Prostate gland (tissue), 2 donors: Measurements from ENCODE around the gene SCAI. TPM values are rescaled to one million over a fixed set of nuclear protein-coding genes. Genes with fewer than 3 reads are reported as not detected.
"Not testable (repeated sequence)": the region's sequence is repeated elsewhere in the genome, so short reads cannot be mapped to it uniquely, and the experiment has no call there.

Experiments
- DNase-seq: peaks from one replicate; pipeline ENCODE4 v3.0.0-alpha.2; 2019; ENCODE audit warnings: low spot score
- H3K27ac ChIP-seq, 2 donors: fragments of 200-600 bp; sonication (generic); 2 replicates each; pipeline ENCODE4 v1.5.1; 2017 to 2019
- H3K27me3 ChIP-seq: fragments of 200-600 bp; sonication (generic); replicated peaks from 2 replicates; pipeline ENCODE4 v1.5.1; 2019; ENCODE audit not compliant: insufficient read depth
- H3K36me3 ChIP-seq, 2 donors: fragments of 200-600 bp; sonication (generic); 1 replicate in 1 of 2; 2 replicates in 1 of 2; pipeline versions ENCODE4 v1.5.1 to v1.8.1; 2017 to 2019
- H3K4me1 ChIP-seq: fragments of 200-600 bp; sonication (generic); replicated peaks from 2 replicates; pipeline ENCODE4 v1.5.1; 2019
- H3K4me3 ChIP-seq, 2 donors: fragments of 200-600 bp; sonication (generic); 2 replicates each; pipeline ENCODE4 v1.5.1; 2017 to 2019
- H3K9me3 ChIP-seq: fragments of 200-600 bp; sonication (generic); 2 replicates; pipeline ENCODE4 v1.5.1; 2017
- POLR2A ChIP-seq: fragments of 450-650 bp; IDR thresholded peaks from one replicate; pipeline ENCODE4 v1.6.1; 2016; ENCODE audit warnings: antibody characterized with exemption, mild to moderate bottlenecking
- POLR2AphosphoS5 ChIP-seq: sonication (generic); formaldehyde crosslinking; IDR thresholded peaks from one replicate; pipeline ENCODE4 v1.6.1; 2017; ENCODE audit warnings: antibody characterized with exemption
- WGBS: methylation state at CpG from one replicate; pipeline ENCODE4 v1.1.5; 2018; 5-methylcytosine and 5-hydroxymethylcytosine counted together
- intact Hi-C: fragments of 100-400 bp; cut with DNase I; formaldehyde crosslinking; loops from one replicate; pipeline ENCODE4 v1.14.2; 2022
- total RNA-seq, 2 donors: library from RNA; depleted of rRNA; stranded (reverse); fragments of >200 nt; gene quantifications; one replicate each; pipeline ENCODE4 v1.1.0, GENCODE V29; 2016
- TF ChIP-seq, protein P1 (sequence below), 4 experiments: fragments of 200-600 bp in 2 of 4; fragments of 450-650 bp in 2 of 4; sonication (generic) in 2 of 4; IDR thresholded peaks; 1 replicate in 3 of 4; 2 replicates in 1 of 4; pipeline ENCODE4 v1.5.1; 2016 to 2019; ENCODE audit warnings: antibody characterized with exemption in 4 of 4, mild to moderate bottlenecking in 2 of 4, moderate library complexity in 2 of 4

SCAI gene
- total RNA-seq, 2 donors from 2014 or later, result 3.4 to 8.6 TPM

DNA sequence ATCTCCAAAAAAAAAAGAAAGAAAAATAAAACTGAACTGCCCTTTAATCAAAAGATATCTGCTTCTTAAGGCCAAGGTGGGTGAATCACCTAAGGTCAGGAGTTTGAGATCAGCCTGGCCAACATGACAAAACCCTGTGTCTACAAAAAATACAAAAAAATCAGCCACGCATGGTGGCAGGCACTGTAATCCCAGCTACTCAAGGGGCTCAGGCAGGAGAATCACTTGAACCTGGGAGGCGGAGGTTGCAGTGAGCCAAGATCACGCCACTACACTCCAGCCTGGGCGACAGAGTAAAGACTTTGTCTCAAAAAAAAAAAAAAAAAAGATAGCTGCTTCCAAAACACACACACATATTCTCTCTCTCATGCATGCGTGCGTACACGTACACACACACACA, 17.8 kb downstream of the SCAI start:
- DNase-seq, result no peak
- 64% methylated on average over 7 of the region's 7 CpGs for WGBS
- no peak overlapping the region for H3K27ac ChIP-seq
- H3K36me3 ChIP-seq, result no peaks in the 10 kb centered on the region
- no peaks in the 10 kb centered on the region for H3K9me3 ChIP-seq
- H3K4me1 ChIP-seq, result no peaks in the 10 kb centered on the region
- H3K4me3 ChIP-seq, result no peak overlapping the region
- TF ChIP-seq, protein P1, sequence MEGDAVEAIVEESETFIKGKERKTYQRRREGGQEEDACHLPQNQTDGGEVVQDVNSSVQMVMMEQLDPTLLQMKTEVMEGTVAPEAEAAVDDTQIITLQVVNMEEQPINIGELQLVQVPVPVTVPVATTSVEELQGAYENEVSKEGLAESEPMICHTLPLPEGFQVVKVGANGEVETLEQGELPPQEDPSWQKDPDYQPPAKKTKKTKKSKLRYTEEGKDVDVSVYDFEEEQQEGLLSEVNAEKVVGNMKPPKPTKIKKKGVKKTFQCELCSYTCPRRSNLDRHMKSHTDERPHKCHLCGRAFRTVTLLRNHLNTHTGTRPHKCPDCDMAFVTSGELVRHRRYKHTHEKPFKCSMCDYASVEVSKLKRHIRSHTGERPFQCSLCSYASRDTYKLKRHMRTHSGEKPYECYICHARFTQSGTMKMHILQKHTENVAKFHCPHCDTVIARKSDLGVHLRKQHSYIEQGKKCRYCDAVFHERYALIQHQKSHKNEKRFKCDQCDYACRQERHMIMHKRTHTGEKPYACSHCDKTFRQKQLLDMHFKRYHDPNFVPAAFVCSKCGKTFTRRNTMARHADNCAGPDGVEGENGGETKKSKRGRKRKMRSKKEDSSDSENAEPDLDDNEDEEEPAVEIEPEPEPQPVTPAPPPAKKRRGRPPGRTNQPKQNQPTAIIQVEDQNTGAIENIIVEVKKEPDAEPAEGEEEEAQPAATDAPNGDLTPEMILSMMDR (IDR thresholded peaks at IDR 0.05), result no peak
- no peak for TF ChIP-seq POLR2AphosphoS5
- TF ChIP-seq POLR2A, result no peak
- no peaks in the 10 kb centered on the region for H3K27me3 ChIP-seq
- intact Hi-C loops, result no loop called here

DNA sequence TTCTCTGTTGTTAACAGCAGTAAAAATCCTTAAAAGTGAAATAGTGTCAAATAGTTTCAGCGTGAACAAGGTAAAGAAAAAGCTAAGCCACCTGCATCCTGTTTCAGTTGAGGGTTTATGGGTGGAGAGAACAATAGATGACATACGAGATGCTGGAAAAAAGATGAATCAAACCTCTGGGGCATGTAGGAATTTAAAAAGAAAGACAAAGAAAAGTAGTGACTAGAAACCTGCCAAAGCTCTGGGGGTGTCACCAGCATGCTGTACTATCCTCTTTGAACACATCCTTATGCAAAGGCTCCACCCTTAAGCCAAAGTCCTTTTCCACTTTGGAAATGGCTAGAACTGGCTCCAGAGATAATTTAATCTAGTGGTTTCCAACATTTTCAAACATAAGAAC, 22.2 kb downstream of the SCAI start:
- H3K4me3 ChIP-seq, result no peak overlapping the region
- no peak overlapping the region for H3K27ac ChIP-seq
- WGBS, result 42% methylated on average over 2 of the region's 2 CpGs
- intact Hi-C loops, result no loop called here
- H3K27me3 ChIP-seq, result no peaks in the 10 kb centered on the region
- no peaks in the 10 kb centered on the region for H3K36me3 ChIP-seq
- no peaks in the 10 kb centered on the region for H3K4me1 ChIP-seq
- DNase-seq, result no peak
- H3K9me3 ChIP-seq, result no peaks in the 10 kb centered on the region
- TF ChIP-seq, protein P1 (IDR thresholded peaks at IDR 0.05), result no peak
- TF ChIP-seq POLR2AphosphoS5, result no peak

DNA sequence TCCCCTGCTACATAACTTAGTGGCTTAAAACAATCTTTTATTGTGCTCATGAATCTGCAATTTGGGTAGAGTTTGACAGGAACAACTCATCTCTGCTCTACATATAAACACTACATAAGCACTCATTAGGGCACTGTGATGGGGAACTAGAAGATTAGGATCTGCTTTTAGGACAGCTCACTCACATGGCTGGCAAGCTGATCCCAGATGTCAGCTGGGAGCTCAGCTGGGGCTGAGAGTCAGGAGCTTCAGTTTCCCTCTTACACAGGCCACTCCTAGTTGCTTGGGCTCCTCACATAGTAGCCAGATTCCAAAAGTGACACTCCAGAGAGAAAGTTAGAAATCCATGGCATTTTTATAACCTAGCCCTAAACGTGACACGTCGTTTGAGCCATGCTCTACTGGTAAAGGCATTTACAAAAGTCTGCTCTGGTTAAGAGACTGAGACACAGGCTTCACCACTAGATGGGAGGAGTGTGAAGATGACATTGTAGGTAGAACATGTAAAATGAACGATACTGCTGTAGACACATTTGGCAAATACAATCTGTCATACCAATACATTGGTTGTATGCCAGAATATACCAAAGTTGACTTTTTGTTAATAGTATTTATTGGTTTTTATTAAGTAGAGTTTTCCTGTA, 23.6 kb downstream of the SCAI start:
- H3K4me3 ChIP-seq, result no peak overlapping the region
- intact Hi-C loops, result no loop called here
- no peaks in the 10 kb centered on the region for H3K9me3 ChIP-seq
- DNase-seq, result no peak
- 19% methylated on average over 4 of the region's 4 CpGs for WGBS
- no peaks in the 10 kb centered on the region for H3K27me3 ChIP-seq
- H3K36me3 ChIP-seq, result no peaks in the 10 kb centered on the region
- no peak for TF ChIP-seq POLR2A
- TF ChIP-seq, protein P1 (IDR thresholded peaks at IDR 0.05), result no peak
- TF ChIP-seq POLR2AphosphoS5, result no peak
- no peaks in the 10 kb centered on the region for H3K4me1 ChIP-seq
- no peak overlapping the region for H3K27ac ChIP-seq

DNA sequence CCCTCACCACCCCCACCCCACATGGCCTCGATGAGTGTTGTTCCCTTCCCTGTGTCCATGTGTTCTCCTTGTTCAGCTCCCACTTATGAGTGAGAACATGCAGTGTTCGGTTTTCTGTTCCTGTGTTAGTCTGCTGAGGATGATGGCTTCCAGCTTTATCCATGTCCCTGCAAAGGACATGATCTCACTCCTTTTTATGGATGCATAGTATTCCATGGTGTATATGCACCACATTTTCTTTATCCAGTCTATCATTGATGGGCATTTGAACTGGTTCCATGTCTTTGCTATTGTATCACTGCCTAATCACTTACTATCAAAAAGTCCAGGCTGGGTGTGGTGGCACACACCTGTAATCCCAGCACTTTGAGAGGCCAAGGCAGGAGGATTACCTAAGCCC, 24.6 kb downstream of the SCAI start:
- H3K36me3 ChIP-seq, DNase-seq, H3K4me3 ChIP-seq, intact Hi-C loops, H3K9me3 ChIP-seq, H3K27ac ChIP-seq, H3K27me3 ChIP-seq, H3K4me1 ChIP-seq: not testable (repeated sequence)
- 96% methylated on average over 2 of the region's 2 CpGs for WGBS

DNA sequence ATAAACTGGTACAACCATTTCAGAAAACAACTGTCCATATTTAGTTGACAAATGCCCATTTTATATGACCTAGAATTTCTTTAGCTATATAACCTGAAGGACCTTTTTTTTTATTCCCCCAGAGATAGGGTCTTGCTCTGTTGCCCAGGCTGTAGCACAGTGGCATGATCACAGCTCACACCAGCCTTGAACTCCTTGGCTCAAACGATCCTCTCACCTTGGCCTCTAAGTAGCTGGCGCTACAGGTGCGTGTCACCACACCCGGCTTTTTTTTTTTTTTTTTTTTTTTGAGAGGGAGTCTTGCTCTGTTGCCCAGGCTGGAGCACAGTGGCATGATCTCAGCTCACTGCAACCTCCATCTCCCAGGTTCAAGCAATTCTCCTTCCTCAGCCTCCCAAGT, 28.8 kb downstream of the SCAI start:
- H3K4me3 ChIP-seq, H3K27me3 ChIP-seq, H3K9me3 ChIP-seq, DNase-seq, H3K27ac ChIP-seq, H3K4me1 ChIP-seq, intact Hi-C loops, H3K36me3 ChIP-seq: not testable (repeated sequence)
- 99% methylated on average over 4 of the region's 4 CpGs for WGBS

DNA sequence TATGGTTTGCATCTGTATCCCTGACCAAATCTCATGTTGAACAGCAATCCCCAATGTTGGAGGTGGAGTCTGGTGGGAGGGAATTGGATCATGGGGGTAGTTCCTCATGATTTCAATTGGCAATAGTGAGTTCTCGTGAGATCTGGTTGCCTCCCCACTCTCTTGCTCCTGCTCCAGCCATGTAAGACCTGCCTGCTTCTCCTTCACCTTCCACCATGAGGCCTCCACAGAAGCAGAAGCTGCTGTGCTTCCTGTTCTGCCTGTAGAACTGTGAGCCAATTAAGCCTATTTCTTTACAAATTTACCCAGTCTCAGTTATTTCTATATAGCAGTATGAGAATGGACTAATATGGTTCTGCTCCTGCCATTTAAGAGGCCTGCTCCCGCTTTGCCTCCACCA, 32.9 kb downstream of the SCAI start:
- Histone ChIP-seq H3K4me3 (no peak overlapping the region), H3K27me3 (no peaks in the 10 kb centered on the region), H3K4me1 (no peaks in the 10 kb centered on the region), H3K36me3 (no peaks in the 10 kb centered on the region), H3K9me3 (no peaks in the 10 kb centered on the region), H3K27ac (no peak overlapping the region)
- intact Hi-C loops, result no loop called here
- TF ChIP-seq POLR2AphosphoS5 (no peak), POLR2A (no peak)
- TF ChIP-seq, protein P1 (IDR thresholded peaks at IDR 0.05), result no peak
- no peak for DNase-seq
- WGBS, result 96% methylated on average over 2 of the region's 2 CpGs

DNA sequence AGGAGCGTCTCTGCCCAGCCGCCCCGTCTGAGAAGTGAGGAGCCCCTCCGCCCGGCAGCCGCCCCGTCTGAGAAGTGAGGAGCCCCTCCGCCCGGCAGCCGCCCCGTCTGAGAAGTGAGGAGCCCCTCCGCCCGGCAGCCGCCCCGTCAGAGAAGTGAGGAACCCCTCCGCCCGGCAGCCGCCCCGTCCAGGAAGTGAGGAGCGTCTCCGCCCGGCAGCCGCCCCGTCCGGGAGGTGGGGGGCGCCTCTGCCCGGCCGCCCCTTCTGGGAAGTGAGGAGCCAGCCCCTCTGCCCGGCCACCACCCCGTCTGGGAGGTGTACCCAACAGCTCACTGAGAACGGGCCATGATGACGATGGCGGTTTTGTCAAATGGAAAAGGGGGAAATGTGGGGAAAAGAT, 34.8 kb downstream of the SCAI start:
- H3K4me1 ChIP-seq, H3K4me3 ChIP-seq, H3K27ac ChIP-seq, intact Hi-C loops, DNase-seq, H3K27me3 ChIP-seq, H3K9me3 ChIP-seq, H3K36me3 ChIP-seq: not testable (repeated sequence)
- WGBS, result 96% methylated on average over 33 of the region's 33 CpGs
